GM23248 (cell line): ENCODE results near the gene RANBP10. TPM values are rescaled to one million over a fixed set of nuclear protein-coding genes. Genes with fewer than 3 reads are reported as not detected.

Experiments used
- DNase-seq: peaks from one replicate; pipeline ENCODE4 v3.0.0-alpha.2; 2015
- H2AFZ ChIP-seq: fragments of 200-600 bp; sonication (generic); 2 replicates; pipeline ENCODE4 v1.6.1; 2016; ENCODE audit warnings: antibody characterized with exemption
- H3F3A ChIP-seq: fragments of 200-600 bp; sonication (generic); 2 replicates; pipeline ENCODE4 v1.6.1; 2016; ENCODE audit warnings: mild to moderate bottlenecking, antibody characterized with exemption, mixed run types; ENCODE audit not compliant: insufficient read depth
- H3K27ac ChIP-seq: fragments of 200-600 bp; sonication (generic); 2 replicates; pipeline ENCODE4 v1.5.1; 2016; ENCODE audit warnings: mild to moderate bottlenecking
- H3K27me3 ChIP-seq: fragments of 200-600 bp; sonication (generic); replicated peaks from 2 replicates; pipeline ENCODE4 v1.6.1; 2016; ENCODE audit warnings: mild to moderate bottlenecking; ENCODE audit not compliant: insufficient read depth
- H3K36me3 ChIP-seq: fragments of 200-600 bp; sonication (generic); 2 replicates; pipeline ENCODE4 v1.6.1; 2016; ENCODE audit warnings: low read depth, mild to moderate bottlenecking
- H3K4me1 ChIP-seq: fragments of 200-600 bp; sonication (generic); 2 replicates; pipeline ENCODE4 v1.6.1; 2016; ENCODE audit warnings: mild to moderate bottlenecking; ENCODE audit not compliant: insufficient read depth
- H3K4me2 ChIP-seq: fragments of 200-600 bp; sonication (generic); one replicate; pipeline ENCODE4 v1.6.1; 2016; ENCODE audit warnings: mild to moderate bottlenecking; ENCODE audit not compliant: unreplicated experiment
- H3K4me3 ChIP-seq: fragments of 200-600 bp; sonication (generic); 2 replicates; pipeline ENCODE4 v1.5.1; 2016; ENCODE audit warnings: mild to moderate bottlenecking
- H3K79me2 ChIP-seq: fragments of 200-600 bp; sonication (generic); 2 replicates; pipeline ENCODE4 v1.6.1; 2016; ENCODE audit warnings: mild to moderate bottlenecking; ENCODE audit not compliant: insufficient read depth
- H3K9ac ChIP-seq: fragments of 200-600 bp; sonication (generic); 2 replicates; pipeline ENCODE4 v1.6.1; 2016; ENCODE audit warnings: mild to moderate bottlenecking
- H3K9me2 ChIP-seq: fragments of 200-600 bp; sonication (generic); 2 replicates; pipeline ENCODE4 v1.6.1; 2016; ENCODE audit warnings: mixed run types, mild to moderate bottlenecking, moderate library complexity; ENCODE audit not compliant: insufficient read depth
- H3K9me3 ChIP-seq: fragments of 200-600 bp; sonication (generic); one replicate; pipeline ENCODE4 v1.6.1; 2017; ENCODE audit warnings: low read depth
- H4K20me1 ChIP-seq: fragments of 200-600 bp; sonication (generic); 2 replicates; pipeline ENCODE4 v1.6.0; 2016; ENCODE audit not compliant: insufficient read depth
- EZH2 ChIP-seq: fragments of 200-600 bp; sonication (generic); IDR thresholded peaks from 2 replicates; pipeline ENCODE4 v1.6.1; 2018; ENCODE audit warnings: antibody characterized with exemption, mild to moderate bottlenecking; ENCODE audit not compliant: insufficient read depth, poor library complexity, severe bottlenecking
- EZH2phosphoT487 ChIP-seq: fragments of 200-600 bp; sonication (generic); IDR thresholded peaks from 2 replicates; pipeline ENCODE4 v1.6.1; 2018; ENCODE audit warnings: antibody characterized with exemption, moderate library complexity, mild to moderate bottlenecking, low read depth; ENCODE audit not compliant: insufficient read depth
- WGBS, 2 experiments: methylation state at CpG; one replicate each; pipeline ENCODE4 v1.1.6; 2015 to 2017; ENCODE audit warnings: low lambda C conversion rate in 2 of 2, low coverage in 1 of 2; ENCODE audit errors: missing lambda C conversion rate in 2 of 2; 5-methylcytosine and 5-hydroxymethylcytosine counted together
- in situ Hi-C: fragments of 300-500 bp; cut with MboI; formaldehyde crosslinking; loops from 2 replicates; pipeline ENCODE4 v1.15.0; 2020
- polyA plus RNA-seq: library from polyadenylated mRNA; unstranded; fragments of >200 nt; fragmentation: Nextera tagmentation; extraction: Ambion mirVana; gene quantifications from 2 replicates; pipeline ENCODE4 v1.2.1, GENCODE V29; 2016
- total RNA-seq: library from RNA; depleted of rRNA; stranded (reverse); fragments of >200 nt; shearing (Covaris generic); gene quantifications from 2 replicates; pipeline ENCODE4 v1.2.3, GENCODE V29; 2014

RANBP10 gene
- total and polyA plus RNA-seq, 2 experiments from 2014 or later, result 2.4 to 5.8 TPM

DNA sequence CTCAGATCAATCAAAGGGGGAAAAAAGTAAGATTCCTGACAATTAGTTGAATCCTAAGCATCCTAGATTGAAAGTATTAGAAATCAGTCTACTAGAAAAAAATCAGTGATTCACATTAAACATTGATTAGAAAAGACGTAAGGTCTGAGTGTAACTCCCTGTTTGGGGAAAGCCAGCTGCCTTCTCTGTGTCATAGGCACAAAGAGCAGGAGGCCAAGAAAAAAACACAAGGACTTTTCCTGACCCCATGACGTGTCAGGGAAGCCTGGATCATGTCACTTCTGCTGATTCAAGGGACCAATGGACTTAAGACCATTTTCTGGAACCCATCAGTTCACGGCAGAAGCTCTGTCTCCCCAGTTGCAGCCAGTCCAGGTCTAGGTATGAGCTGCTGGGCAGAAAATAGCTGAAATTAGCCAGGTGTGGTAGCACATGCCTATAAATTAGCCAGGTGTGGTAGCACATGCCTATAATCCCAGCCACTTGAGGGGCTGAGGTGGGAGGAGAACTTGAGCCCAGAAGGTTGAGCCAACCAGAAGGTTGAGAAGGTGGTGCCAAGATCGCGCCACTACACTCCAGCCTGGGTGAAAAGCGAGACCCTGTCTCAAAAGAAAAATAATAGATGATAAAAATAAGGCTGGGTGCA is 35.9 kb downstream of the RANBP10 start:
- 76 to 77% methylated on average over 6 of the region's 6 CpGs for WGBS, 2 experiments
- in situ Hi-C loops, result no loop called here
- Histone ChIP-seq H3K36me3 (no peaks in the 10 kb centered on the region), H3K79me2 (peaks cover 20% of the 10 kb centered on the region; the same call in 1 of the 2 replicates), H3K9me3 (no peaks in the 10 kb centered on the region), H3K9ac (no peak overlapping the region), H3K9me2 (no peaks in the 10 kb centered on the region), H3K4me3 (no peak overlapping the region), H3K4me1 (no peaks in the 10 kb centered on the region), H3K27me3 (no peaks in the 10 kb centered on the region), H4K20me1 (peaks cover 4% of the 10 kb centered on the region; the same call in 1 of the 2 replicates), H2AFZ (no peak overlapping the region), H3F3A (no peaks in the 10 kb centered on the region), H3K27ac (no peak overlapping the region), H3K4me2 (no peak overlapping the region)
- TF ChIP-seq EZH2phosphoT487 (no peak), EZH2 (no peak)
- DNase-seq, result peak; percentile 42

DNA sequence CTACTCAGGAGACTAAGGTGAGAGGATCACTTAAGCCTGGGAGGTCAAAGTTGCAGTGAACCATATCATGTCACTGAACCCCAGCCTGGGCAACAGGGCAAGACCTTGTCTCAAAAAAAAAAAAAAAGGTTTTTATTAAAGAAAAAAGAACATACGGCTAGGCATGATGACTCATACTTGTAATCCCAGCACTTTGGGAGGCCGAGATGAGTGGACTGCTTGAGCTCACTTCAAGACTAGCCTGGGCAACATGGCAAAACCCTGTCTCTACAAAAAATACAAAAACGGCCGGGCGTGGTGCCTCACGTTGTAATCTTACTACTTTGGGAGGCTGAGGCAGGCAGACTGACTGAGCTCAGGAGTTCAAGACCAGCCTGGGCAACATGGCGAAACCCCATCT is 38.4 kb downstream of the RANBP10 start:
- 69 to 74% methylated on average over 7 of the region's 7 CpGs for WGBS, 2 experiments
- in situ Hi-C loops, result no loop called here
- Histone ChIP-seq H4K20me1 (peaks cover 4% of the 10 kb centered on the region; the same call in 1 of the 2 replicates), H3K9me2 (no peaks in the 10 kb centered on the region), H3F3A (no peaks in the 10 kb centered on the region), H3K36me3 (no peaks in the 10 kb centered on the region), H2AFZ (no peak overlapping the region), H3K4me2 (no peak overlapping the region), H3K4me1 (no peaks in the 10 kb centered on the region), H3K79me2 (peaks cover 7% of the 10 kb centered on the region; the same call in 1 of the 2 replicates), H3K4me3 (no peak overlapping the region), H3K27me3 (no peaks in the 10 kb centered on the region), H3K9ac (no peak overlapping the region), H3K9me3 (no peaks in the 10 kb centered on the region), H3K27ac (no peak overlapping the region)
- TF ChIP-seq EZH2phosphoT487, result no peak
- peak; percentile 77 for DNase-seq

DNA sequence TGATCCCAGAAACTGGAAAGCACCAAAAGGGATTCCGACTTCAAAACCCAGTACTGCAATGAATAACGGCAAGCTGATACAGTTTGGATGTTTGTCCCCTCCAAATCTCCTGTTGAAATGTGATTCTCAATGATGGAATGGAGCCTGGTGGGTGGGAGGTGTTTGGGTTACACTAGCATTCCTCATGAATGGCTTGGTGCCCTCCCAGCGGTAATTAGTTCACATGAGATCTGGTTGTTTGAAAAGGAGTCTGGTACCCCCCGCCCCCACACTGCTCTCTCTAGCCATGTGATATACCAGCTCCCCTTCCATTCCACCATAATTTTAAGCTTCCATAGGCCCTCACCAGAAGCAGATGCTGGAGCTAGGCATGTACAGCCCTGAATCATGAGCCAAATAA is 40.1 kb downstream of the RANBP10 start:
- no peak for TF ChIP-seq EZH2
- Histone ChIP-seq H3K27ac (no peak overlapping the region), H3K9ac (no peak overlapping the region), H3K36me3 (no peaks in the 10 kb centered on the region), H3K4me1 (no peaks in the 10 kb centered on the region), H4K20me1 (peaks cover 4% of the 10 kb centered on the region; the same call in 1 of the 2 replicates), H3F3A (no peaks in the 10 kb centered on the region), H3K4me3 (no peak overlapping the region), H3K9me3 (no peaks in the 10 kb centered on the region), H3K9me2 (no peaks in the 10 kb centered on the region), H3K4me2 (no peak overlapping the region), H3K79me2 (no peaks in the 10 kb centered on the region; the same call in 1 of the 2 replicates), H3K27me3 (no peaks in the 10 kb centered on the region), H2AFZ (no peak overlapping the region)
- 75 to 78% methylated on average over 4 of the region's 4 CpGs for WGBS, 2 experiments
- in situ Hi-C loops, result no loop called here
- DNase-seq, result no peak

DNA sequence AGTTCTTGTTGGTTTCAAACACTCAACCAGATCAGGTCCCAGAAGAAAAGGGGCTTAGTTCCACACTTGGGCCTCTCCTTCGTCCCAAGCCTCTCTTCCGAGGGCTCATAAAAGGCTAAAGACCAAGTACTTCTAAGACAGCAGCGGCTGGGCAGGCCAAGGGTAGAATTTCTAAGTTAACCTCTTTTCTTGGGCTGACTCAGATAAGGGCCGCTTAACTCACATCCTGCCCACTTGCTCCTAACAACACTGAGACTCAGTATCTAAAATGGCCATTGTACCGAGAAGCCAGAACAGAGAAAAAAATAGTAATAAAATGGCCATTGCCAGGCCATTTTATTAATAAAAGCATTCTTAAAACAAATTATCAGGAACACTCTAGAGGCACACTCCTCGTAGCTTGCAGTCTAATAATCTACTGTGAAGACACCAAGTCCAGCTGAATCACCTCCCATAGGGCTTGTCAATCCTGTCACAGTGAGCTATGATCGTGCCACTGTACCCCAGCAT is 42.1 kb downstream of the RANBP10 start:
- Histone ChIP-seq H4K20me1 (no peaks in the 10 kb centered on the region), H2AFZ (no peak overlapping the region), H3K36me3 (no peaks in the 10 kb centered on the region), H3K4me2 (no peak overlapping the region), H3K27ac (no peak overlapping the region), H3K9me2 (no peaks in the 10 kb centered on the region), H3K9ac (no peak overlapping the region), H3K4me3 (no peak overlapping the region), H3K4me1 (no peaks in the 10 kb centered on the region), H3K27me3 (no peaks in the 10 kb centered on the region), H3K79me2 (no peaks in the 10 kb centered on the region; the same call in 1 of the 2 replicates), H3F3A (no peaks in the 10 kb centered on the region), H3K9me3 (no peaks in the 10 kb centered on the region)
- WGBS, 2 experiments, result 93 to 98% methylated on average over 7 of the region's 7 CpGs
- TF ChIP-seq EZH2 (no peak), EZH2phosphoT487 (no peak)
- in situ Hi-C loops, result no loop called here
- no peak for DNase-seq

DNA sequence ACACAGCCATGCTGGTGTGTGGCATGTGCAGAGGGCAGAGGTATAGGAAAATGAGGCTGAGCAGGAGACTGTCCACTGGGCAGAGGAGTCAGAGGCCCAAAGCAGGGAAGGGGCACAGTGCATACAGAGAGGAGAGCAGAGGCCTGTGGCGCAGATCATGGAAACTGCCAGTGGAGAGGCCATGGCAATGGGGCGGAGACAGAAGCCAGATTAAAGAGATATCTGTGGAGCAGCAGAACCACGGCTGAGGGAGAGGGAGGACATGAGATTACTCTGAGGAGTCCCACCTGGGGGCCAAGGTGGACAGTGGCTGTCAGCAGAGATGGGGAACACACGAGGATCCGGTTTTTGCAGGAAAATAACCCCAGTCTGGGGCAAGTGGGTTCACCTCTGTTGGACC is 43.3 kb downstream of the RANBP10 start:
- Histone ChIP-seq H3F3A (no peaks in the 10 kb centered on the region), H3K9me3 (no peaks in the 10 kb centered on the region), H3K36me3 (no peaks in the 10 kb centered on the region), H3K4me2 (no peak overlapping the region), H3K9ac (no peak overlapping the region), H4K20me1 (no peaks in the 10 kb centered on the region), H3K27me3 (no peaks in the 10 kb centered on the region), H3K9me2 (no peaks in the 10 kb centered on the region), H2AFZ (no peak overlapping the region), H3K27ac (no peak overlapping the region), H3K79me2 (no peaks in the 10 kb centered on the region; the same call in 1 of the 2 replicates), H3K4me3 (no peak overlapping the region), H3K4me1 (no peaks in the 10 kb centered on the region)
- TF ChIP-seq EZH2, result no peak
- no peak for TF ChIP-seq EZH2phosphoT487
- WGBS, 2 experiments, result 98 to 99% methylated on average over 5 of the region's 5 CpGs
- in situ Hi-C loops, result no loop called here
- DNase-seq, result no peak
